AG09309 (cell line): ENCODE measurements around the gene NOL8.

Experiments used
- DNase-seq: peaks from one replicate; pipeline ENCODE4 v3.0.0-alpha.2; 2010; ENCODE audit warnings: low read depth
- H3K4me3 ChIP-seq: 2 replicates; pipeline ENCODE4 v1.5.1; 2011; ENCODE audit warnings: mild to moderate bottlenecking, low read depth, low read length, moderate library complexity; ENCODE audit not compliant: control insufficient read depth
- TF ChIP-seq, protein P1 (sequence below): IDR thresholded peaks from 2 replicates; pipeline ENCODE4 v1.5.1; 2011; ENCODE audit warnings: mild to moderate bottlenecking, low read depth, low read length, inconsistent platforms; ENCODE audit not compliant: insufficient read depth, control insufficient read depth; ENCODE audit errors: missing control alignments

The NOL8 gene

GRCh38 chr9:92332577-92333281 lies 7.6 kb upstream of the NOL8 start:
- H3K4me3 ChIP-seq = no peak overlapping the region
- no peak for DNase-seq
- TF ChIP-seq, protein P1, sequence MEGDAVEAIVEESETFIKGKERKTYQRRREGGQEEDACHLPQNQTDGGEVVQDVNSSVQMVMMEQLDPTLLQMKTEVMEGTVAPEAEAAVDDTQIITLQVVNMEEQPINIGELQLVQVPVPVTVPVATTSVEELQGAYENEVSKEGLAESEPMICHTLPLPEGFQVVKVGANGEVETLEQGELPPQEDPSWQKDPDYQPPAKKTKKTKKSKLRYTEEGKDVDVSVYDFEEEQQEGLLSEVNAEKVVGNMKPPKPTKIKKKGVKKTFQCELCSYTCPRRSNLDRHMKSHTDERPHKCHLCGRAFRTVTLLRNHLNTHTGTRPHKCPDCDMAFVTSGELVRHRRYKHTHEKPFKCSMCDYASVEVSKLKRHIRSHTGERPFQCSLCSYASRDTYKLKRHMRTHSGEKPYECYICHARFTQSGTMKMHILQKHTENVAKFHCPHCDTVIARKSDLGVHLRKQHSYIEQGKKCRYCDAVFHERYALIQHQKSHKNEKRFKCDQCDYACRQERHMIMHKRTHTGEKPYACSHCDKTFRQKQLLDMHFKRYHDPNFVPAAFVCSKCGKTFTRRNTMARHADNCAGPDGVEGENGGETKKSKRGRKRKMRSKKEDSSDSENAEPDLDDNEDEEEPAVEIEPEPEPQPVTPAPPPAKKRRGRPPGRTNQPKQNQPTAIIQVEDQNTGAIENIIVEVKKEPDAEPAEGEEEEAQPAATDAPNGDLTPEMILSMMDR = no peak

- TF ChIP-seq, protein P1 = peak; percentile 50
- DNase-seq = no peak
- H3K4me3 ChIP-seq = no peak overlapping the region
These were observed 3.1 kb upstream of the NOL8 start for GRCh38 chr9:92328225-92328624.

DNA sequence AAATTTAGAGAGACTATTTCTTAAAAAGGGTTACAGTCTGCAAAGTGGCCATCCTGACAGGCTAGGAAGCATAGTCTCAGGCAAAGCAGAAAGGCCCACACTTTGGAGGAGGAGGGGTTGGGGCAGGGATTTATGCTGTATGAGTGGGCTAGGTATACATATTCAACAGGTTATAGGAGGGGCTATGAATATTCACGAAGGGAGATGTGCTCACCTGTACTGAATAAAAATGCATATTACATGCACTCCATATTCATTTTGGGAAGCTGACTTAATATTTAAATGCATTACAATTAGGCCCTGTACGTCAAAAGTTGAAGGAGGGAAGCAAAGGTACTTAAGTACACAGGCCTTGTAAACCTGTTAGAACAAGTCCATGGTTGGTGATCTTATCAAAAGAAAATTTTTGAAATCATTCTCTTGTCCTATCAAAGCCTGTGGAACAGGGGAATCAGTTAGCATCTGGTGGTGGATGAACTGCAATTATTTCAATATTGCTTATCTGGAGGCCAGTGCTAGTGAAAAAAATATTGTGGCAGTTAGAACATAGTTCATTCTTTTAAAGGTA lies 2.2 kb upstream of the NOL8 start:
- TF ChIP-seq, protein P1 = no peak
- H3K4me3 ChIP-seq = no peak overlapping the region
- no peak for DNase-seq

GRCh38 chr9:92325991-92326500 lies 896 bp upstream of the NOL8 start:
- TF ChIP-seq, protein P1 = no peak
- H3K4me3 ChIP-seq = peak overlapping the region; percentile 80
- DNase-seq = no peak

DNA sequence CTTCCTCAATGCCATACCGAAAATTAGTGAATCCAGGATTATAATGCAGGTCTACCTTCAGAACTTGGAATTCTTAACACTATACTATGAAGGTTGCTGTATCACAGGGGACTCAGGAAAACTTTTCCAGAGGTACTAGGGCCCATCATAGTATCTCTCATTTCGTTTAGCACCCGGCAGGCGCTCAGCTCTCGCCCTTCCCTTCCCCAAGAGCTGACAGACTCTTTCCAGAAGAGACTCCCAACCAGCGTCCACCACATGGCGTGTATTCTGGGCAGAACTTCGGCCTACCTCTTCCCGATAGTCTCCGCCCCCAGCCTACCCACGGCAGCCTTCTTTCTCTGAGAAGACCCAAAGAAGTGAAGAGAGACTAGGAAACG lies 271 bp downstream of the NOL8 start:
- no peak for DNase-seq
- TF ChIP-seq, protein P1 = no peak
- H3K4me3 ChIP-seq = peak overlapping the region; percentile 80

- TF ChIP-seq, protein P1 = no peak
- DNase-seq = no peak
- peak overlapping the region; percentile 80 for H3K4me3 ChIP-seq
These were observed 719 bp downstream of the NOL8 start for GRCh38 chr9:92324431-92324830.
